AG09319 (cell line): ENCODE data around the gene C1QTNF4.

Experiments used
- DNase-seq: peaks from one replicate; pipeline ENCODE4 v3.0.0-alpha.2; 2010; ENCODE audit warnings: low read depth; ENCODE audit errors: extremely low read depth
- CTCF ChIP-seq: IDR thresholded peaks from 2 replicates; pipeline ENCODE4 v1.5.1; 2011; ENCODE audit warnings: low read depth, mild to moderate bottlenecking, inconsistent platforms, low read length, moderate library complexity

C1QTNF4 gene

GRCh38 chr11:47592970-47593369 lies 1.2 kb downstream of the C1QTNF4 start:
- no peak for DNase-seq
- no peak for TF ChIP-seq CTCF

GRCh38 chr11:47592251-47592650 lies 2.0 kb downstream of the C1QTNF4 start:
- no peak for TF ChIP-seq CTCF
- DNase-seq = no peak

- DNase-seq = no peak
- TF ChIP-seq CTCF = no peak
These were observed 2.4 kb downstream of the C1QTNF4 start for GRCh38 chr11:47591764-47592163.

GRCh38 chr11:47589977-47590861 lies 4.0 kb downstream of the C1QTNF4 start:
- no peak for DNase-seq
- TF ChIP-seq CTCF = no peak

- DNase-seq = no peak
- TF ChIP-seq CTCF = no peak
These were observed 4.6 kb downstream of the C1QTNF4 start for GRCh38 chr11:47589584-47589976.

- TF ChIP-seq CTCF = no peak
- no peak for DNase-seq
These were observed 5.1 kb downstream of the C1QTNF4 start for GRCh38 chr11:47589118-47589517.

- no peak for TF ChIP-seq CTCF
- DNase-seq = no peak
These were observed 6.4 kb downstream of the C1QTNF4 start for GRCh38 chr11:47587723-47588326.
